Measurements from ENCODE around the gene EYA4.

Gene EYA4

DNA sequence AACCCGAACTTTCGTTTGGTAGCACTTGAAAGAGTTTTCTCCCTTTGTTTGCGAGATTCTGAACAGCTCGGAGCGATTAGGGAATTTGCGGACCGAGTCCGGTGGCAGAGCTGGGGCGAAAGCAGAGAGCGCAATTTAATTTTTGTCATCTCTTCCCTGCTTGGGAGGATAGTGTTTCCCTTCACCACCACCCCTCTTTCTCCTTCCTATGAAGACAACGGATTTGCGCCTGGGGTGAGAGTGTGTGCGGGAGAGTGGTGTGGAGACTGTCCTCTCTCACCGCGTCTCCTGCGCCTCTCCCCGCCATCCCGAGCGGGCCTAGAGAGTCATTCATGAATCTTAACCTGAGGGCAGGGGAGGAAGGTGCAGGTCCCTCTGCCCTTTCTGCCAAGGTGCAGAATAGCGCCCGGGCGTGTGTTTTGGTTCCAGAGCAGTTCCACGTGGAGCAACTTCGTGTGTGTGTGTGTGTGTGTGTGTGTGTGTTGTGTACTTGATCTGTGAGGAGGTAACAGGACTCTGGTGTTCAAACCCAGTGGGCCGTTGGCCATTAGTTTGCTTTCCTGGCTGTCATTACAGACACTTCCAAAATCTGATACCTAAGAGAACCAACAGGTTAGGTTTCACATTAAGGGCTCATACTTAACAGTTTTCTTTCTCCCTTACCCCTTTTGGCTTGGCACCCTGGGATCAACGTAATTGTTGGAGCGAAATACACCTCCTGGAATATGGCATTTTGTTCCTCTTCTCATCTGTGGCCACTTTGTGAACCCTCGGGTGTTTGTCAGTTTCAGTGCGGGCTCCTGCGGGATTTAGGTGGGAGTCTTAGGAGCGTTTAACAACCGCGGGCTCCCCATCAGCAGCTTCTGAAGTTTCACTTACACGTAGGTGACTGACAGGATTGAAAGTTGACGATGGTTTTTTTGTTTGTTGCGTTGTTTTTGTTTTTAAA is 1.8 kb downstream of the EYA4 start:
- DNase-seq: no peak

DNA sequence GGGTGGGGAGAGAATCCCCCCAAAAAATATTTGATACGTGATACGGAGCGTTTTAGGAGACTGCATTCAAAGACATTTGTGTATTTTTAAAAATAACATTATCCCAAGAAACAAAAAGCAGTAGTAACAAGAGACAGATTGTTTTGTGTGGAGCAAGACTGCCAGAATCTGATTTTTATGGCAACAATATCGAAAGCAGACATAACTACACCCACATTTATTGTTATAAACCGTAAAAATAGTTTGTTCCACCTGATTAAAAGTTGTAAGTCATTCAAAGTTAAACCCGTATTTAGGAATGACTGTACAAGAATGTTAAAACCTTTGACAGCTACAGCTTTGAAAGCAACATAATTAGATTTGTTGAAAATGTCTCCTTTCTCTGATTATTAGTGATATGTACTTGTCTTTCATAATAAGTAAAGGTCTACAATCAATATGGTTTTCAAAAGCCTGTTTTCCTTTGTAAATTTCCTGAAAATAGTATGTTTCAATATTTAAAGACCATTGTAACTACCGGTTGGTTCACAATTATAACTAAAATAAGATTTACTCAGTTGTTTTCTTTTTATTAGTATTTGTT is 2.7 kb downstream of the EYA4 start:
- DNase-seq: no peak

DNA sequence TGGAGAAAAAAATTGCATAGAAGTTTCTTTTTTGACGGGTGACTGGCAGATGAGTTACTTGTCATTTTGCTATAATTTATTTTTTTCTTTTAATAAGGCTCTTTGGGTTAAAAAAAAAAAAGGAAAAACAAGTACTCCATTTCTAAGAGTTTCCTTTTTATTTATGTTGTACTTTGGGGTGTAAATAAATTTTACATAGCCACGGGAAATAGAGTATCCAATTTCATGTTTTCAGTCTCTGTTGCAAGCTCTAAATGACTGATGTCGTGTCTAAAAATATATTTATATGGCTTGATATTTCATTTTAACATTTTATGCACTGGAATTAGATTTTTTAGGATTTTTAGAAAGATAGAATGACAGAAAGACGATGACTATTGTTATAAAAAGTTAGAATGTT is 3.4 kb downstream of the EYA4 start:
- no peak for DNase-seq

DNA sequence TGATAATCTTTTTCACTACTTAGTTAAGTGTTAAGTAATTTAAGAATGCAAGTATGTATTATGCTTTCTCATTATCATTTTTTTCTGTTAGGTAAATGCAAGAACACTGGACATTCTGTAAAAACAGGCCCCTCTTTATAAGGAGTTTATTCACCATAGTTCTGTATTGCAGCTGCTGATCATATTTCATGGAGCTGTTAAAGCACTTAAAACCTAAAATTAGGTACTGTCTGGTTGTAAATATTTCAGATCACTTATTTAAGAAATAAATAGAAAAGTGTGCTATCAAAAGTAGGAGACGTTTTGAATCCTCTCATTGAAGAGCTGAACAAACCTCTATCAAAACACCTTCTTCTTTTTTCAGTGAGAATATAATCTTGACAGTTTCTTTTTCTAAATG is 3.9 kb downstream of the EYA4 start:
- no peak for DNase-seq

DNA sequence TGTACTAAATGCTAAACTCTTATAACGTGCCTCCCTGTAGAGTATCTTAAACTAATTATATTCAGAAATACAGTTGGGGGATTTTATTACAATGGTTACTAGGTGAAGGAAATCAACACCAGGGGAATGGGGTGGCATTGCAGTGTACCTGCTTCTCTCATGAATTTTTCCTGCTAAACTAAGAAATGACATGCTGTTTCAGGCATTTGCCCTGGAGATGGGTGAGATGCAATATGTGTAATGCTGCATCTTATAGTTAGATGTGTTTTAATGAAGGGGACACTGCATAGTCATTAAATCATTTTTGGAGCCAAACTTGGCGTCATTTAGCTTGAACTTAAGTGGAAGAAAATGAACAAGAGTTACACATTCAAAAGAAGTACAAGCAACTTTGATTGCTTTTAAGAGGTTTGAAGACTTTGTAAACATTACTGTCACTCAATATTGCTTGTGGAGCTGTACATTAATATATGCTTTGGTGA is 4.3 kb downstream of the EYA4 start:
- no peak for DNase-seq

DNA sequence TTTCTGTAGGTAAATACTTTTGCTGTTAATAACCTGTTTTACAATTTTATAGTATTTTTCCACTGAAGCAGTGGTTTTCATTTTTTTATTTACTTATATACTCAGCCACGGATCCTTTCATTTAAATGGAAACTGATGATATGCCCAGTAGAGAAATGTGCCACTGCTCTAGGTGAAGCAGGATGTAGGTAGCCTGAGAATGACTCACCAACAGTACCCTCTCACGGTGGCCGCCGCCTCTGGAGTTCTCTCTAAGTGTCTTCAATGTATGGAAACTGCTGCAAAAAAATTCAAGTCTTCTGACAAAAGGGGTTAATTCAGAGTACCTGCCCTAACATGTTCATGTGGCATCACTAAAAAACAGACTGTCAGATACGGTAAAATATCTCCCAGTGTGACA is 6.4 kb downstream of the EYA4 start:
- DNase-seq: no peak

DNA sequence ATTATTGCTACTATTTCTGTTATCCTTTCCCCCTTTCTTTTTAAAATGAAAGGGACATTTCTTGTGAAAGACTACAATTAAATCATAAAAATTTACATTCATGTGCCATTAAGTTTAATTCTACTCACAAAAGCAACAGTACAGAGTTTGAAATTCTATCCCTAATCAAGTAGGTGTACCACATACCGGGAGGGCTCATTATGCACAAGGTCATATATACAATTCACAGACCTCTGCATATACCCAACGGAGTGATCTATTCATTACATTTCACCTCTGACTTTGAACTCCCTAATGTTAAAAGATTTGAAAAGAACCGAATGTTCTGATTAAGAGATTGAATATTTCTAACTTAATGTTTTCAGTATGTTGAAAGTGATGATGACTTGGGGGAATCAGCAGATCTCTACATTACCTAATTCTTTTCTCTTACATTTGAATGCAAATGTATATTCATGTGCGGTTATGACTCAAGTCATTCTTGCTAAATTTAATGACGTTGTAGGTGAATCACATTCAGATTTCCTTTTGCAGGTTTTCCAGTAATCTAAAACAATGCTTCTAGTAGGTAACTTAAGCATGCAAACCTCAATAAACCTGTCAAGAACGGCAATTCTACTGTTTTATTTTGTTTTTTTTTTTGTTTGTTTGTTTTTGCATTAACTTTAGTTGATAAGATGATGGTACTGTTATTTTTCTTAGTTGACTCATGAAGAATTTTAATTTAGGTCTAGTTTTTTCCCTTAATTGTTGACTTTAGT is 7.3 kb downstream of the EYA4 start:
- DNase-seq: no peak

DNA sequence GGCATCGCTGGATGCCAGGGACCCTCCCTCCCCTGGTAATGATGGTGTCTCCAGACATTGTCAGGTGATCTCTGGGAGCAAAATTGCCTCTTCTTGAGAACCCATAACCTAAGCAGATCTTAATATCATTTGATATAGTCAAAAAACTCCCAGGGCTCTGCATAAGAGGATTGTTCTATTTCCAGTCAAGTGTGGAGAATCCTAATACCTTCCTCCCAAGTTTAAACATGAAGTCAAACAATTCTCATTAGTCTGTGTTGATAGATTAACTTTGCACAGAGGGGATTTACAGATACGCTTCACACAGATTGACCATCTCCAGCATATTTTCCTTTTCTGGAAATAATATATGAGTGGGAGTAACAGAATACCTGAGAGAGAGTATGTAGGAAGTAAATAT is 10.5 kb downstream of the EYA4 start:
- no peak for DNase-seq

DNA sequence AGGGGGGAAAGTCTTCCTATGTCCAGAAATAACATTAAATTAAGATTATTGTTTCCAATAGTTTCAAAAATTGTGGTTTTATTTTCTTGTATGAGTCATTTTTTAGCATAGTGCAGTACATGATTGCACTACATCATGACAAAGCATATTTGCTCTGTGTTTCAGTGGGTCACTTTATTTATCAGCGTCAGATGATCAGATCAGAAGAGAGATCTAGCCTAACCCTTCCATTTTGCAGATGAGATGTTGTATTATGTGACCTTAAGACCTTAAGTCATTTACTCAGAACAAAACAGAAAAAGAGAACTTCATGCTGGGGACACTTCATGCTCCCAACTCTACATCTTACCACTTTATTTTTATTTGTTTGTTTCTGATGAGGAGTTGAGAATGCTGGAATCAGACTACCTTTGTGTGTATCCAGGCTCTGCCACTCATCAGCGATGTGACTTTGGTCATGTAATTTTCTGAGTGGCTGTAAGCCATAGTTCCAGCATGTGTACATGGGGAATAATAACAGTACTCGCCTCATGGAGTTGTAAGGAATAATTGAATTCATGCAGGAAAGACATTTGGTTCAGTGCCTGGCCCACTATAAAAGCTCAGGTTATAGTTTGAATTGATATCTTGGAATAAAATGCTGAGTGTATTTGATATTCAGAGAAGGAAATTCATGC is 13.5 kb downstream of the EYA4 start:
- DNase-seq: no peak

DNA sequence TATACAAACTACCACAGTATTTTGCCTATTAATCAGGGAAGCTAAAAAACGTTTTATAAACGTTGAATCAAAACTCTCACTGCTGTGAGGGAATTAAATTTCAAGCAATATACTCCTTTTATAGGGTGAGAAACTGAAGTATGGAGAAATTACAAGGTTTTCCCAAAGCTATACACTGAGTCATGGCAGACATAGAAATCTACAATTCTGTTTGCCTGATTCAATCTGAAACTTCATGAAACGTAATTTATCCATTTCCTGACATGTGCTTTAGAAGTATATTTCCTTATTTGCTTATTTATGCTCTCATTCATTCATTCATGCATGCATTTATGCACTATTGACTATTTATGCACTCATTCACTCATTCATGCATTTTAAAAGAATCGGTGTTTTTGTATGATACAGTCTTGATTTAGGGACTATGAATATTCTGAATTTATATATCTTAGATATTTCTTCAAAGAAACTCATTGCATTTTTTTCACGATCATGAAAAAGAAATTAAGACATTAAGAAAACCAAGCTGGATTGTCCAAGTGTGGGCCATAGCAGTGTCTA is 16.5 kb downstream of the EYA4 start:
- no peak for DNase-seq

DNA sequence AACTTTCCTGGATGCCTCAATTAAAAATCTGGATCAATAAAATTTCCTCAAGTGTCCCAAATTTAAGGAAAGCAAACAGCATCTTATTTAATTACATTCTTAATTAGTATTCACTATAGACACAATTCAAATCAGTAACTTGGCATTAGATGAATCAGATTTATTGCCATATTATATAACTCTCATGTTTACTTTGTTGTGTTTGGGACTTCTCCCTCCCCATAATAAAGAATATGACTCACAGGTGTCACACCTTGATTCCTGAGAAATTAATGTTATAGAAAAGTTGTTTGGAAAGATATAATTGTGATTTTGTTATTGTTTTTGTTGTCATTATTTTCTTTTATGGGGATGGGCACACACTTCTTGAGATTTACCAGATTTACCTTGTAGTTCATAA is 18.4 kb downstream of the EYA4 start:
- DNase-seq: no peak

DNA sequence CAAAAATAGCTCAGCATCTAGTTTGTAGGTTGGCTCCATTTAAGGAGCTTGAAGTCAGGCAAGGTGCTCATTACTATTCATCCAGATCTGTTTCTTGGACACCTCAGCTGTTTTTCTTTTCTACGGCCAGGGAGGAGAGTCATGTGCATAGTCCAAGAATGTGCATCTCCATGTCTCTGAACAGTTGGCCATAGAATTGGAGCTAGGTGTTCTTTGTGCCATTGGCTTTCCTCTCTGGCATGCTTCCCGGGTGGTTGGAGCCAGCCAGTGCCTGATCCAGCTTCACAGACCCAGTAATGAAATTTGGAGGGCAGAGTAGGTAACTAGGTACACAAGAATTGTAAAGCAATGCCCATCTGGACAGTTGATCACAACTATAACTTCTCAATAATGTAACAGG is 21.6 kb downstream of the EYA4 start:
- no peak for DNase-seq

DNA sequence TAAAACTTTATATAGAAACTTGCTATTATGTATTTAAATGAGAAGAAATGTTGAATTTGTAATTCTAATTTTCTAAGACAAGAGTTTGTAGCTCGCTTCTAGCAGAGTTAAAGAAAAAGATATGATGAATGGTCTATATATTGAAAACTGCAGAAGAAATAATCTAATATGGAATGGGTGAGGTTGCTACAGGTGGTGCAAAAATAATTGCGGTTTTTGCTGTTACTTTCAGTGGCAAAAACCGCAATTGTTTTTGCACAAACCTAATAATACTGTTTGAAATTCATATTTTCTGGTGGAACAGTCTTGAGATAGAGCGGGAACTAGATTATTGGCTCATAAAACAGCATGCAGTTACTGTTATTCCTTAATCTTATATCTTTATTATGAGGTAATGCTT is 23.9 kb downstream of the EYA4 start:
- DNase-seq: no peak

DNA sequence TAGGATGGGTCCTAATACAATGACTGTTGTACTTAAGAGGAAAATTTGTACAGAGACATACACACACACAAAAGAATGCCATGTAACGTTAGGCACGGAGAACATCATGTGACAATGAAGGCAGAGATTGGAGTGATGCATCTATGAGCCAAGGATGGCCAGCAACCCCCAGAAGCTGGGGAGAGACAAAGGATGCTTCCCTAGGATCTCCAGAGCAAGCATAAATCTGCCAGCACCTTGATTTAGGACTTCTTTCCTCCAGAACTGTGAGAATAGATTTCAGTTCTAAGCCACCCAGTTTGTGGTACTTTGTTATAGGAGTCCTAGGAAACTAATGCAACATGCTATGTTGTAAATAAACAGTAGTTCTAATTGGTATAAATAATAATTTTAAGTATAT is 25.0 kb downstream of the EYA4 start:
- DNase-seq: no peak

DNA sequence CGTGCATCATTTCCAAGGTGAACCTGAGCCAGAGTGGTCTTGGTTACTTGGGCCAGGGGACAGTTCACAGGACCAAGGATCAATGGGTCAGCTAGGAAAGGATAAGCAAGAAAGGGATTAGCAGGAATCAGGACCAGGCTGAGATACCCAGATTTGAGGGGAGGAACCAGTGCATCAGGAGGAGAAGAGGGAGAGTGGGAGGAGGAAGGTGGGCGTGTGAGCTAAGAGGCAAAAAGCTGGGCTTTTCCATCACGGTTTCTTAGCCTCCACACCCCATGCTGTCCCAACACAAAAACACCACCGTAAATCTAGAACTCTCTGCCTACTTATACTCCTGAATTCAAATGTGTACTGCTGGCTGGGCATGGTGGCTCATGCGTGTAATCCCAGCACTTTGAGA is 27.5 kb downstream of the EYA4 start:
- DNase-seq: no peak

DNA sequence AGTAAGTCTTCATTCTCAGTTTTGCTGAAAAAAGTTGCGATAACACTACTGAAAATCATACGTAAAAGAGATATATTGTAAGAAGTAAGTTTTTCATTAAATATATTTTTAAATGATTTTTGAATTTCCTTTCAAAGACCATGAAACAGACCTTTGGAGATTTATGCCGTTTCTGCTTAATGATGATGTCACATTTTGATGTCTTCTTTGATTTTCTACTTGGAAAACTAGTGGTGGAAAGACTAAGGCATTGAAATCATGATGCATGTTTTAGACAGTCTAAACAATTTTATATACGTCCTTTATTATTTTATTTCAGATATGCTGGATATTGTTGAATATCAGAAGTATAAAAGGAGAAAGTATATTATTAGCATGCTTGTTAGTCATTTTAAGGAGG is 33.7 kb downstream of the EYA4 start:
- no peak for DNase-seq

DNA sequence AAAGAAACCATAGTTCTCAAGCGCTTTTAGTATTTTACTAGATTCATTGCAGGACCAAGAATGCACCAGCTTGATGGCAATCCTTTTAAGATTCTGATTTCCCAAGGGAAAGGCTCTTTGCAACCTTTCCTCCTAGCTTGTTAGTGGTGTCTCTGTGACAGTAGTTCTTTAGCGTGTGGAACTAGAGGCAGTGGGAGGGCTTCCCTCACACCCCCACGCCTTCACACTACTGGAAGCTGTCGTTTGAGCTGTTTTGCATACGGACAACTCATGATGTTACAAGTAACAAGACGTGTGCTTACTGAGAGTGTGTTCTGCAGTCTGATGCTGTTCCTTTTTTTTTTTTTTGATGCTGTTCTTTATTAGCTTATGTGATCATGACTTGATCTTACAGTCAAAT is 34.1 kb downstream of the EYA4 start:
- DNase-seq: no peak

DNA sequence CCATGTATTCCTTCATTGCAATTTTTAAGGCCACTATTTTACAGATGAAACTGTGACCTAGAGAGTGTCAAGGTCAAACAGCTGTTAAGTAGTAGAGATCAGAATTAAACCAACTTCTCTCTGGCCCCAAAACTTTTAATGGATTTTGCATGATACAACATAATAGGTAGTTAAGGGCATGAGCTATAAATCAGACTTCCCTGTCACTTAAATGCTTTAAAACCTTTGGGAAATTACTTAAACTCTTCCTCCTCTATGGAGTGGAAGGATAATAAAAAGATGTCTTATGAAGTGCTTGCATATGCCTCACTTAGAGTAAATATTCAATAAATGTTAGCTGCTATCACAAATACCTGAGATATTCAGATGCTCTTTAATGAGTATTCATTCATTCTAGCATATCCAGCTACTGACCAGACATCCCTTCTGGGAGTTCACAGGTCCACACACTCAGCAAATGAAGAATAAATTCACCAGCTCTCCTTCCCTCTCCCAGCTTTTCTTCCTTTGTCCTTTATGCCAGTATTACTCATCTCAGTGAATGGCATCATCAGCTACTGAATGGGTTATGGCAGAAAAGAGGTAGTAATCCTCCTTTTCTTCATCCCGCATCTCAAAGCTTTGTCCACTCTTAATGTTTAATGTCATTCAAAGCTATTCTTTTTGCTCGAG is 36.2 kb downstream of the EYA4 start:
- DNase-seq: no peak

DNA sequence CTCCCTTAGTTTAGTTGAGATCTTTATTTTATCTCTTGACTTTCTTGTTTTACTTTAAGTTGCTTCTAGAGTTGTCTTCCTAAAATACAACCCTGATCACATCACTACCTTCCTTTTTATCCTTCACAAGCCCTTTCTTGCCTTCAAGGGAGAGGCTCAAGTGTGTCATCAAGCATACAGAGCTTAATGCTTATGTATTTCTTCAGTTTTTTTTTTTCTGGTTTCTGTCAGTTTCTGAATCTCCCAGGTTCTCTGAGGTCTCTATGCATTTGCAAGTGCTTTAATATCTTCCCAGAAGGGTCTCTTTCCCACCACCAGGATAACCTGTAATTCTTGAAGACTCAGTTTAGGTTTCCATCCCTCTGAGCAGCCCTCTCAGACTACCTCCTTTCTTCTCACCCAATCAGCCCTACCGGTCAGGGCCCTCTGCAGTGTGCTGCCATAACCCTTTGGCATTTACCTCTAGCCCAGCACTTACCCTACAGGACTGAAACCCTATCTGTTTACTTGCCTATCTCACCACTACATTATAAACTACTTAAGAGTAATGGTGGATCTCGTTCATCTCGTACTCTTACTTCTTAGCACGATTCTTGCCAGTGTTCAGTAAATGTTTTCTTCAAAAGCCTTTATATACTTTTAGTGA is 36.9 kb downstream of the EYA4 start:
- no peak for DNase-seq

DNA sequence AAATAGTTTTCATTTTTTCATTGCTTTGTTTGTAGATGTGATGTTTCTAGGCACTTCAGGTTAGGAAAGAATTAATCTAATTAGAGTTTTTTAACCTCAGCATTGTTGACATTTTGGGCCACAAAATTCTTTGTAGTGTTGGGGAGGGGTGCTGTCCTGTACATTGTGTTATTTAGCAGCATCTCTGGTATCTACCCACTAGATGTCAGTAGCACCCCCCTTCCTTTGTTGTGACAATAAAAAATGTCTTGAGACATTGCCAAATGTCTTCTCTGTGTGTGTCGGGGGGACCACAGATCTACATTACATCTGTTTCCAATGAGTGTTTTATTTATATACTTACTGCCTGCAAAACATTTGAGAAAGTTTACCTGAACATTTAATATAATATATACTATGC is 45.6 kb downstream of the EYA4 start:
- DNase-seq: no peak

DNA sequence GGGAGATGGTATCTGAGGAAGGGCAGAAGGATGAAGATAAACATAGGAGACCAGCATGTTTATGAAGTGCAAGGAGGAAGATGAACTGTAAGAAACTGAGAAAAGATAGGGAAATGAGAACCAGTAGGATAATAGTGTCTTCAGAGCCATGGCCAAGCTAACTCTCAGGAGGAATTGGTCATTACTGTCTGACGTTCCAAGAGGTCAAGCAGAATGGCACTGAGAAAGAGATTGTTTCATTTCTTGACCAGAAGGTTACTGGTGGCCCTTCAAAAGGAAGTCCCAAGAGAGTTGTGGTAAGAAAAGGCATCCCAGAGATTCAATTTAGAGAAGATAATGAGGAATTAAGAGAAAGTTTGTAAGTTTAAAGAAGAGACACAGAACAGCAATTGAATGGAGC is 47.5 kb downstream of the EYA4 start:
- no peak for DNase-seq

Measured in cerebellar nuclear complex (tissue), 1 donor.